CD4-positive, alpha-beta T cell (primary cell): ENCODE results near the gene POLA1. TPM values are rescaled to one million over a fixed set of nuclear protein-coding genes. Genes with fewer than 3 reads are reported as not detected.
"Not testable (repeated sequence)": the region's sequence is repeated elsewhere in the genome, so short reads cannot be mapped to it uniquely, and the experiment has no call there.

Source experiments
- ATAC-seq: fragments of 200-7000 bp; cut with Tn5 transposase; one replicate; pipeline ENCODE4 v1.10.0; 2022; ENCODE audit warnings: mild to moderate bottlenecking; ENCODE audit not compliant: poor library complexity
- CTCF ChIA-PET: fragments of 350-600 bp; sonication (Branson Sonifier 250); formaldehyde crosslinking; loops from one replicate; lab custom pipeline; 2021; ENCODE audit warnings: antibody characterized with exemption, inconsistent platforms; lab: Charles Lee
- POLR2A ChIA-PET: fragments of 350-600 bp; sonication (Branson Sonifier 250); formaldehyde crosslinking; loops from one replicate; lab custom pipeline; 2021; ENCODE audit warnings: antibody characterized with exemption, inconsistent platforms; lab: Charles Lee
- DNase-seq, 14 experiments: peaks; one replicate each; pipeline ENCODE4 v3.0.0-alpha.2; 2013 to 2020; ENCODE audit warnings: mixed read lengths in 2 of 14
- H3K27ac ChIP-seq, 2 donors: one replicate each; pipeline versions ENCODE4 v1.5.1 to v1.7.0; 2013; ENCODE audit warnings: low read length in 2 of 2, low read depth in 1 of 2, mild to moderate bottlenecking in 1 of 2
- H3K27me3 ChIP-seq, 2 experiments: 1 replicate in 1 of 2; 2 replicates in 1 of 2; pipeline versions ENCODE4 v1.6.1 to v1.7.0; 2013; ENCODE audit warnings: low read length in 2 of 2, control low read depth in 1 of 2, mild to moderate bottlenecking in 1 of 2, moderate library complexity in 1 of 2; ENCODE audit not compliant: insufficient read depth in 2 of 2, control insufficient read depth in 1 of 2
- H3K36me3 ChIP-seq: one replicate; pipeline ENCODE4 v1.6.1; 2013; ENCODE audit warnings: low read length, control low read depth; ENCODE audit not compliant: insufficient read depth
- H3K4me1 ChIP-seq: one replicate; pipeline ENCODE4 v1.6.1; 2013; ENCODE audit warnings: low read length, control low read depth; ENCODE audit not compliant: insufficient read depth
- H3K4me3 ChIP-seq: one replicate; pipeline ENCODE4 v1.5.1; 2013; ENCODE audit warnings: mild to moderate bottlenecking, low read length, moderate library complexity
- H3K9me3 ChIP-seq, 2 experiments: 1 replicate in 1 of 2; 2 replicates in 1 of 2; pipeline versions ENCODE4 v1.6.1 to v1.7.0; 2013; ENCODE audit warnings: low read length in 2 of 2, mild to moderate bottlenecking in 2 of 2, control low read depth in 1 of 2, moderate library complexity in 1 of 2; ENCODE audit not compliant: control insufficient read depth in 1 of 2, insufficient read depth in 1 of 2
- H3K27ac Mint-ChIP-seq: one replicate; pipeline ENCODE4 v1.8.0; 2020; ENCODE audit warnings: mixed read lengths
- H3K27me3 Mint-ChIP-seq: one replicate; pipeline ENCODE4 v1.8.0; 2021; ENCODE audit warnings: mixed read lengths
- H3K36me3 Mint-ChIP-seq: one replicate; pipeline ENCODE4 v1.8.0; 2021; ENCODE audit warnings: low read depth, mixed read lengths
- H3K4me1 Mint-ChIP-seq: one replicate; pipeline ENCODE4 v1.8.0; 2021; ENCODE audit warnings: low read depth, mixed read lengths
- H3K4me3 Mint-ChIP-seq: one replicate; pipeline ENCODE4 v1.8.0; 2020; ENCODE audit warnings: mild to moderate bottlenecking, mixed read lengths
- H3K9me3 Mint-ChIP-seq: one replicate; pipeline ENCODE4 v1.8.0; 2020; ENCODE audit warnings: mixed read lengths
- CTCF ChIP-seq: fragments of 200-600 bp; IDR thresholded peaks from one replicate; pipeline ENCODE4 v1.8.0; 2022; ENCODE audit warnings: antibody characterized with exemption, mild to moderate bottlenecking
- intact Hi-C, 2 experiments: fragments of 100-400 bp; cut with DNase I in 1 of 2; cut with micrococcal nuclease in 1 of 2; formaldehyde crosslinking; loops; one replicate each; pipeline versions ENCODE4 v1.15.1 to v1.9.0; 2023 to 2025; cut with DNase I, micrococcal nuclease
- total RNA-seq, 174 experiments: library from RNA in 2 of 174; stranded (reverse) in 2 of 174; gene quantifications; one replicate each; pipeline ENCODE4 v1.2.3 and lab custom pipeline; 2021 to 2026

POLA1 gene
- total RNA-seq, 2 experiments from 2014 or later = 4.7 TPM

DNA sequence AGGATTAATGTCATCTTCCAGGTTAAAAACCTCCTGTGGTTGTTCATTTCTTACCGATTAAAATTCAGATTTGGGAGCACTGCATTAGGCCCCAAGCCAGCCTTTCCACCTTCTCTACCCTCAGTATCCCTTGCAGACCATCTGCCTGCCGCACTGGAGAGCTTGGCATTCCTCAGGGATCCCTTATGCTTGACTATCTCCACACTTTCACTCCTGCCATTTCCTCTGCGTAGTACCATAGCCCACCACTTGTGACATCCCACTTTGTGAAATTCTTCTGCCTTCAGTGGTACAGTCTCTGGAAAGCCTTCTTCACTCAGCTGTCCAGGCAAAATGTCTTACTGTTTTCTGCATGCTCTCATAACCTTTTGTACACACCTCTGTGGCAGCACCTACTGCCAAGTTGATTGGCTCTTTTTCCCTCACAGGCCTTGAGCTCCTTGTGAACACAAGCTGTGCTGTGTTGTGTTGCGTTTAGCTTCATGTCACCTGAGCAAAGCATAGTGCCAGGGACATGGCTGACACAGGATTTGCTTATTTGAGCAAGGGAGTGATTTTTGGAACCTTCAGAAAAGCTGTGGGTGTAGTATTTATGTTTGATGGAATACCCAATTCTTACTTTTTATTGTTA, 165.6 kb downstream of the POLA1 start:
- no peak overlapping the region for H3K27ac ChIP-seq
- H3K27ac Mint-ChIP-seq = no peak overlapping the region
- no peaks in the 10 kb centered on the region for H3K36me3 ChIP-seq
- H3K9me3 ChIP-seq = no peaks in the 10 kb centered on the region
- H3K4me1 ChIP-seq = no peaks in the 10 kb centered on the region
- ChIA-PET CTCF (no interaction called here), POLR2A (no interaction called here)
- TF ChIP-seq CTCF = no peak
- H3K27me3 Mint-ChIP-seq = no peaks in the 10 kb centered on the region
- H3K4me1 Mint-ChIP-seq = no peaks in the 10 kb centered on the region
- no peak for ATAC-seq
- no peaks in the 10 kb centered on the region for H3K9me3 Mint-ChIP-seq
- intact Hi-C loops = no loop called here
- H3K4me3 Mint-ChIP-seq = no peak overlapping the region
- peaks cover 4% of the 10 kb centered on the region for H3K36me3 Mint-ChIP-seq
- H3K4me3 ChIP-seq = no peak overlapping the region
- DNase-seq = no peak
- no peaks in the 10 kb centered on the region for H3K27me3 ChIP-seq

- Histone ChIP-seq H3K9me3 (no peaks in the 10 kb centered on the region), H3K36me3 (no peaks in the 10 kb centered on the region), H3K4me3 (no peak overlapping the region), H3K4me1 (no peaks in the 10 kb centered on the region), H3K27ac (no peak overlapping the region), H3K27me3 (no peaks in the 10 kb centered on the region)
- DNase-seq = no peak
- Mint-ChIP-seq H3K27me3 (no peaks in the 10 kb centered on the region), H3K36me3 (peaks cover under 1% of the 10 kb centered on the region), H3K4me1 (no peaks in the 10 kb centered on the region), H3K9me3 (no peaks in the 10 kb centered on the region), H3K4me3 (no peak overlapping the region), H3K27ac (no peak overlapping the region)
- ChIA-PET POLR2A (no interaction called here), CTCF (no interaction called here)
- no peak for ATAC-seq
- no peak for TF ChIP-seq CTCF
- intact Hi-C loops = no loop called here
Observed at GRCh38 chrX:24860140-24860539, 166.4 kb downstream of the POLA1 start.

DNA sequence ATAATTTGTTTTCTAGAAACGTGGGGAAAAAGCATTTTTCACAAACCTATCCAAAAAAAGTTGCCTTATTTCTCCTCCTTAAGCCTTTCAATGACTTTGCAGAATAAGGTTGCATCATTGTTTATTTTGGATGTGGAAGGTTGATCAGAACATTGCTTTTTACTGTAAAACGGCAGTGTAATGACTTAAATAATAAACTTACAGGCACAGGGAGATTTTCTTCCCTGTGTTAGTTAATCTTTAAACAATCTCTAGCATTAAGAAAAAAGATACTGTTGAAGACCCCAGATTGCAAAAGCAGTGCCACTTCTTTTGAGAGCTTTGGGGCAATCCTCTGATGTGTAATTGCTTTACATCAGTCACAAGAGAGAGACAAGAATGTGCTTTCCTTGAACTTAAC, 168.6 kb downstream of the POLA1 start:
- ATAC-seq = no peak
- TF ChIP-seq CTCF = no peak
- no peak overlapping the region for H3K27ac Mint-ChIP-seq
- no peak overlapping the region for H3K27ac ChIP-seq
- no peak overlapping the region for H3K4me3 ChIP-seq
- no peak overlapping the region for H3K4me3 Mint-ChIP-seq
- H3K4me1 ChIP-seq = no peaks in the 10 kb centered on the region
- no peaks in the 10 kb centered on the region for H3K27me3 ChIP-seq
- H3K36me3 Mint-ChIP-seq = no peaks in the 10 kb centered on the region
- no peak for DNase-seq
- H3K9me3 Mint-ChIP-seq = no peaks in the 10 kb centered on the region
- intact Hi-C loops = no loop called here
- CTCF ChIA-PET = interaction anchor here (0.5 kb wide), 1 partner anchor 44 kb away, joined by 3 read pairs; no protein-coding TSS in a partner anchor
- POLR2A ChIA-PET = no interaction called here
- H3K9me3 ChIP-seq = no peaks in the 10 kb centered on the region
- H3K4me1 Mint-ChIP-seq = no peaks in the 10 kb centered on the region
- no peaks in the 10 kb centered on the region for H3K36me3 ChIP-seq
- H3K27me3 Mint-ChIP-seq = no peaks in the 10 kb centered on the region

- H3K9me3 Mint-ChIP-seq, POLR2A ChIA-PET, H3K4me1 ChIP-seq, H3K27ac Mint-ChIP-seq, H3K36me3 Mint-ChIP-seq, H3K4me3 Mint-ChIP-seq, H3K27me3 Mint-ChIP-seq, intact Hi-C loops, ATAC-seq, DNase-seq, CTCF ChIA-PET, H3K9me3 ChIP-seq, H3K27me3 ChIP-seq, H3K4me3 ChIP-seq, H3K4me1 Mint-ChIP-seq, H3K27ac ChIP-seq, H3K36me3 ChIP-seq: not testable (repeated sequence)
Observed at GRCh38 chrX:24863779-24864178, 170.1 kb downstream of the POLA1 start.
